DMS114 treated with DMSO at 0.1 percent for 48 hours (cell line): ENCODE measurements around the gene APOBEC3A.
"Not testable (repeated sequence)": the region's sequence is repeated elsewhere in the genome, so short reads cannot be mapped to it uniquely, and the experiment has no call there.

ENCODE experiments used
- DNase-seq: peaks from one replicate; lab custom pipeline; 2025; ENCODE audit not compliant: unreplicated experiment; lab: John Stamatoyannopoulos, UW

Gene APOBEC3A

GRCh38 chr22:38957808-38958650 is 620 bp downstream of the APOBEC3A start:
- DNase-seq: no peak

- not testable (repeated sequence) for DNase-seq
These were observed 1.2 kb downstream of the APOBEC3A start for GRCh38 chr22:38958651-38958943.

DNA sequence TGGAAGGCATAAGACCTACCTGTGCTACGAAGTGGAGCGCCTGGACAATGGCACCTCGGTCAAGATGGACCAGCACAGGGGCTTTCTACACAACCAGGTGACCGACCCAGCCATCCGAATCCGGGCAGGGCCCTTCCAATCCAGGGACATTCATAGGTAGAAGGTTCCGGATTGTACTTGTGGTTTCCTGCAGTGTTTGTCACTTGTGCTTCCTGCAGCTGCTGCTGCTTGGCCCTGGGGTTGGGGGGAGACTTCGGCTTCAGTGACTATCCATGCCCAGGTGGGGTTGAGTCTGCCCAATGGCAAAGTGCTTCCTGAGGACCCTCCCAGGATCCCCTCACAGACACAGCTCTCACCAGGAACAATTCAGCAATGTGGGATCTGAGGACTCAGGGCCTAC is 2.2 kb downstream of the APOBEC3A start:
- no peak for DNase-seq

- not testable (repeated sequence) for DNase-seq
These were observed 3.3 kb downstream of the APOBEC3A start for GRCh38 chr22:38960673-38961072.

DNA sequence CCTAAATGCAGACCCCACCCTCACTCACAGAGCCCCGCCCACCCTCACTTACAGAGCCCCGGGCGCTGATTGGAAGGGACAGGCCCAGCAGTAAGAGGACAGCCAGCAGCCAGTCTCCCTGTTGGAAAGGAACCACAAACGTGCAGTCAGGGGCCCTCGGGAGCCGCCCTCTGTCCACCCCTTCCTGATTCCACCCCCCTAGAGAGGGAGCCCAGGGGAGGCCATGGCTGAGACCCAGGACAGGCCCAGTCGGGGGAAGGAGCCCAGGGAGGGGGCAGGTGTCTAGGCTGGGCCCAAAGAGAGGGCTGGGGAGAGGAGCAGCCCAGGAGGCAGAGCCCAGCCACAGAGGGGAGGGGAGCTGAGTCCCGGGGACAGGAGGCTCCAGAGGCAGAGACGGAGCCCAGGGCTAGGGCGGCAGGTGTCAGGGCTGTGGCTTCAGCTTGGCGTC is 5.9 kb downstream of the APOBEC3A start:
- DNase-seq: not testable (repeated sequence)

DNA sequence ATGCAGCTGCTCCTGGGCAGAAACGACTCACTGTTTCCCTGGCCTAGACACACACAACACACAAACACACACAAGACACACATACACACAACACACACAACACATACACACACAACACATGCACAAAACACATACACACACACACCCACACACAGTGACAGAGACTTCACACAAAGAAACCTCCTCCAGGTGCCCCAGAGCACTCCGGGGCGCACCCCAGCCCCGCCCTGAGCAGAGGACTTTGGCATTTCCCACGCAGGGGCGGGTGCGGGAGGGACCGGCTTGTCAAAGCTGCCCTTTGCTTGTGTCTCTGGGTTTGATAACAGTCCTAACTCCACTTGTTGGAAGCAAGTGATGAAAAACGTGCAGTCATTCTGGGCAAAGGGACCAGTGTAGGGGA is 6.5 kb downstream of the APOBEC3A start:
- no peak for DNase-seq

- DNase-seq: no peak
These were observed 6.9 kb downstream of the APOBEC3A start for GRCh38 chr22:38964306-38964705.

GRCh38 chr22:38964989-38965388 is 7.6 kb downstream of the APOBEC3A start:
- no peak for DNase-seq

- no peak for DNase-seq
These were observed 8.4 kb downstream of the APOBEC3A start for GRCh38 chr22:38965614-38966379.

GRCh38 chr22:38966380-38966702 is 8.9 kb downstream of the APOBEC3A start:
- no peak for DNase-seq

GRCh38 chr22:38966942-38967341 is 9.5 kb downstream of the APOBEC3A start:
- DNase-seq: no peak

DNA sequence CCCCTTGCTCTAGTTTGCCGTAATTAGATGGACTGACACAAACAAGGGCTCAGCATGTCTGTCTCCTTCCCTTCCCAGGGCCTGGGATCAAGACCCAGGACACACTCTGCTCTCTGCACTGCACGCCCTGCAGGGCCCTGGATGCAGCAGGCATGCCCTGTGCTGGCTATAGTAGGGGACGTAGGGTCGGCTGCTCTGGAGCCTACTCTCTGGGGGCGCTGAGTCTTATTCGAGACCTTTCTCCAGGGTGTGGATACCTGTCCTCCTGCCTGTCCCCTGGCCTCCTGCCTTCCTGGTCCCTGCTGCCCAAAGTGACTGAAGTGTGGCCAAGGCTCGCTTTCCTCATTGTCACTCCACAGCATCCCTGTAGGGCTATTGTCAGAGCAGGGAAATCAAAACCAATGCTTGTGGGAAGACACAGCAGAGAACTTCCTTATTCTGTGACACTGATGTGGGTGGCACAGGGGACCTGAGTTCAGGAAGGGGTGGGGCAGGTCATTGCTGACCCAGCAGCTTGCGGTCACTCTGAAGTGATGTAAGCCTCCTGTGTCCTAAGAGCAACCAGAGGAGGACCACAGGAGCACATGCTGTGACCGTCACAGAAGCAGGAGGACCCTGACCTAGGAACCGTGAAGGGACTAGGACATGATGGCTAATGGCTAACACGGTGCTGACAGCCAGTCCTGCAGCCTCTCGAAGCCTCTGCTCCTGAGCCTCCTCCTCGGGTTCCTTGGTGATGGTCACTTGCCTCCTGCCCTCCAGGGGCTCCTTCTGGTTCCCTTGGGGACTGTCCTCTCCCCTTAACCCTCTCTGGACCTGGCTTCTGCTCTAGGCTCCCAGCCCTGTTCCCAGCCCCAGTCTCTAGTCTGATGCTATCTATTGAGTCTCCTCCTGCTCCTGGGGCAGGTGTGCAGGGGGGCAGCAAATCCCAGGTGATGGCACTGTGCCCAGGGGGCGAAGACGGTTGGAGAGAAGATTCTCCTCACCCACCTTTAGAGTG is 10.3 kb downstream of the APOBEC3A start:
- no peak for DNase-seq

DNA sequence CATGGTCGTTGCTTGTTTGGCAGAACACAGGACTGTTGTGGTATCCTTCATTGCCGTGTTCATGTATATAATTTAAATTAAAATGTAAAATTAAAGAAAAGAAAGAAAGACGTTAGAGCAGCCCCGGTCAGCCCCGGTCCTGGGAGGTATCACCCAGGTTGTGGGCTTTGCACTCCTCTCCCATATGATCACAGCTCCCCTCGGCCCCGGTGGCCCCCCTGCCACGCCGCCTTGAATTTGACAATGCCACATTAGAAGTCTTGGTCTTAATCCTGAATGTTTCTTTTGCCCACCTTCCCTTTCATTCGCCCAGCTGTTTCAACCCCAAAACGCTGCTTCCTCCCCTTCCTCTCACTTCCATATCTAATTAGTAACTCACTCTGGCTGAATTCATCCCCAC is 11.4 kb downstream of the APOBEC3A start:
- DNase-seq: no peak

GRCh38 chr22:38970551-38970950 is 13.1 kb downstream of the APOBEC3A start:
- DNase-seq: no peak

- DNase-seq: no peak
These were observed 13.8 kb downstream of the APOBEC3A start for GRCh38 chr22:38971202-38971601.

DNA sequence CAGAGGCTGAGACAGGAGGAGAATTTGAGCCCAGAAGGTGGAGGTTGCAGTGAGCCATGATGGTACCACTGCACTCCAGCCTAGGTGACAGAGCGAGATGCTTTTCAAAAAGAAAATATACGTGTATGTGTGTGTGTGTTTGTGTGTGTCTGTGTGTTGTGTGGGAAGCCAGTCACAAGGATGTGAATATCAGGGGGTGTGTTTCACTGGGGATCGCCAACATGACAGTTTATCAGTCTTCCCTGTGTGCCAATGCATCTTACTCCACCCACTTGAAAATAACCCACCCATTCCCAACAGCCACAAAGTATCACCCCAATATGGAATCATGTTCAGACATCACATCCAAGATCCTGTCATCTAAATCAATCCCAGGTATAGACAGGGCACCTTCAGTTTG is 14.4 kb downstream of the APOBEC3A start:
- no peak for DNase-seq

- DNase-seq: no peak
These were observed 15.1 kb downstream of the APOBEC3A start for GRCh38 chr22:38972558-38972957.

GRCh38 chr22:38973289-38974169 is 16.1 kb downstream of the APOBEC3A start:
- no peak for DNase-seq

- DNase-seq: no peak
These were observed 16.9 kb downstream of the APOBEC3A start for GRCh38 chr22:38974170-38974825.

DNA sequence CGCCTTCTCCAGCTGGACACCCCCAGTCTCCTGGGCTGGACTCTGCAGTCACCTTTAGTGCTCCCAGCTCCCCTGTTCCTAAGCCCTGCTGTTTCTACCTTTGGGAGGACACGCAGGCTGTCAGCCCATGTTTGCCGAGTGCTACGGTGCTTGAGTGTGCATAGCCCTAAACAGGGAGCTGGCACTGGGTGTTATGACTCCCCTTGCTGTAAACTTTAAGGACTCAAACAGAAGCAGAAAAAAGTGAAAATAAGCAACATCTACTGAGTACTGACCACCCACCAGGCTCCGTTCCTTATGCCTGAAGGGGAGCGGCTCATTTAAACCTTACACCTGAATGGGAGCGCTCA is 17.4 kb downstream of the APOBEC3A start:
- DNase-seq: no peak
